AG04450 (cell line): ENCODE results near the gene PHEX. TPM values are rescaled to one million over a fixed set of nuclear protein-coding genes. Genes with fewer than 3 reads are reported as not detected.

Source experiments
- CTCF ChIA-PET: fragments of 300-600, 350-600 bp; formaldehyde crosslinking; extraction: SDS; loops from one replicate; lab custom pipeline; 2022; ENCODE audit warnings: antibody characterized with exemption, inconsistent platforms; lab: Charles Lee
- POLR2A ChIA-PET: fragments of 350-600 bp; formaldehyde crosslinking; extraction: SDS; loops from one replicate; lab custom pipeline; 2021; ENCODE audit warnings: antibody characterized with exemption, inconsistent platforms; lab: Yijun Ruan, JAX
- DNase-seq: peaks from one replicate; pipeline ENCODE4 v3.0.0-alpha.2; 2011; ENCODE audit warnings: low read depth, low spot score
- H3K27ac ChIP-seq: one replicate; pipeline ENCODE4 v1.5.1; 2012; ENCODE audit warnings: low read depth, low read length, control low read depth
- H3K27me3 ChIP-seq: one replicate; pipeline ENCODE4 v1.6.0; 2012; ENCODE audit warnings: low read length; ENCODE audit not compliant: control insufficient read depth, insufficient read depth
- H3K4me3 ChIP-seq: 2 replicates; pipeline ENCODE4 v1.5.1; 2011; ENCODE audit warnings: mild to moderate bottlenecking, low read depth, low read length, control low read depth
- H3K9me3 ChIP-seq: 2 replicates; pipeline ENCODE4 v1.5.1; 2012; ENCODE audit warnings: low read length; ENCODE audit not compliant: control insufficient read depth, insufficient read depth
- CTCF ChIP-seq: IDR thresholded peaks from 2 replicates; pipeline ENCODE4 v1.5.1; 2011; ENCODE audit warnings: low read depth, low read length, control low read depth, inconsistent platforms
- polyA plus RNA-seq: library from polyadenylated mRNA; depleted of rRNA; stranded (reverse); fragments of >200 nt; gene quantifications from 2 replicates; pipeline ENCODE4 v1.2.3, GENCODE V29; 2011; rRNA removed

PHEX gene
- polyA plus RNA-seq, 1 experiment: 0.40 TPM

GRCh38 chrX:22296871-22297270 lies 264.7 kb downstream of the PHEX start:
- Histone ChIP-seq H3K27me3 (no peaks in the 10 kb centered on the region), H3K4me3 (no peak overlapping the region), H3K9me3 (no peaks in the 10 kb centered on the region), H3K27ac (no peak overlapping the region)
- TF ChIP-seq CTCF: no peak
- no peak for DNase-seq
- ChIA-PET POLR2A (no interaction called here), CTCF (no interaction called here)

- no peaks in the 10 kb centered on the region for H3K9me3 ChIP-seq
- H3K27ac ChIP-seq: no peak overlapping the region
- ChIA-PET CTCF (interaction anchor here (1.0 kb wide), 1 partner anchor 315 kb away, joined by 3 read pairs; no protein-coding TSS in a partner anchor), POLR2A (no interaction called here)
- H3K4me3 ChIP-seq: no peak overlapping the region
- H3K27me3 ChIP-seq: no peaks in the 10 kb centered on the region
- no peak for DNase-seq
- TF ChIP-seq CTCF: no peak
These were observed 268.0 kb downstream of the PHEX start for GRCh38 chrX:22300130-22300529.

Other genes with a start within 250 kb of the PHEX start
- gene MBTPS2, start 192.7 kb upstream of the PHEX start, polyA plus RNA-seq: 24.6 and 31.2 TPM in 2 replicates
- 1.2 and 2.0 TPM in 2 replicates for gene YY2, start 176.3 kb upstream of the PHEX start, polyA plus RNA-seq
- 131 and 175 TPM in 2 replicates for gene SMS, start 91.6 kb upstream of the PHEX start, polyA plus RNA-seq
- gene CBLL2, start 240.6 kb downstream of the PHEX start, polyA plus RNA-seq: not detected in 2 replicates